Cardiac muscle cell (in vitro differentiated cells and primary cell): ENCODE results near the gene POLR1A. TPM values are rescaled to one million over a fixed set of nuclear protein-coding genes. Genes with fewer than 3 reads are reported as not detected.

Experiments
- DNase-seq, 2 donors: peaks; one replicate each; pipeline versions ENCODE4 v3.0.0 to v3.0.0-alpha.2; 2010 to 2017; ENCODE audit warnings: low read depth in 1 of 2, low spot score in 1 of 2
- H3K27ac ChIP-seq: fragments of 200-600 bp; sonication (generic); 2 replicates; pipeline ENCODE4 v1.5.1; 2016
- H3K27me3 ChIP-seq: fragments of 200-600 bp; sonication (generic); 2 replicates; pipeline ENCODE4 v1.6.0; 2016; ENCODE audit warnings: control low read depth
- H3K36me3 ChIP-seq: fragments of 200-600 bp; sonication (generic); 2 replicates; pipeline ENCODE4 v1.5.1; 2016; ENCODE audit warnings: control low read depth
- H3K4me1 ChIP-seq: fragments of 200-600 bp; sonication (generic); 2 replicates; pipeline ENCODE4 v1.8.1; 2017; ENCODE audit warnings: low read depth, mild to moderate bottlenecking, mixed run types
- H3K4me3 ChIP-seq: fragments of 200-600 bp; sonication (generic); 2 replicates; pipeline ENCODE4 v1.5.1; 2016; ENCODE audit warnings: mild to moderate bottlenecking
- H3K9me3 ChIP-seq: fragments of 200-600 bp; sonication (generic); 2 replicates; pipeline ENCODE4 v1.5.1; 2017; ENCODE audit warnings: low read depth, mild to moderate bottlenecking, control low read depth
- polyA plus RNA-seq: library from polyadenylated mRNA; unstranded; fragments of >200 nt; fragmentation: Nextera tagmentation; extraction: Ambion mirVana; gene quantifications from 2 replicates; pipeline ENCODE4 v1.2.1, GENCODE V29; 2016
- total RNA-seq: library from RNA; depleted of rRNA; stranded (reverse); fragments of >200 nt; gene quantifications from 2 replicates; pipeline ENCODE4 v1.2.3, GENCODE V29; 2016
- TF ChIP-seq, protein P1 (sequence below): IDR thresholded peaks from 2 replicates; pipeline ENCODE4 v1.5.1; 2012; ENCODE audit warnings: low read depth, mild to moderate bottlenecking, low read length

POLR1A gene
- total and polyA plus RNA-seq, 2 experiments from 2014 or later = 6.8 to 19.4 TPM

DNA sequence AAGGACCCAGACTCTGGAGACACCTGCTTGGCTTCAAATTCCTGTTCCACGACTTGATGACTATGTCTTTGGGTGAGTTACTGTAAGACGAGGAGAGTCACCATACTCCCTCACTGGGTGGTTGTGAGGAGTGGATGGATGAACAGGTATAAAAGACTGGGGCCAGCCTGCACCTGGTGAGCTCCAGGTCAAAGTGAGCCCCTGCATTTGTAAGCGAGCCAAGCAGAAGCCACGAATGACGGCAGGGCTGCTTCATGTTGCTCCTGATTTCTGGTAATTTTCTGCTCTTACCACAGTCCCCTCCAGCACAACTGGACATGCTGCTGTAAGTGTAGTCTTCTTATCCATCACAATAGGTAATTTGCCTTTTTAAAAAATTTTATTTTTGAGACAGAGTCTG lies 86.6 kb downstream of the POLR1A start:
- Histone ChIP-seq H3K27me3 (no peaks in the 10 kb centered on the region), H3K4me3 (no peak overlapping the region), H3K36me3 (no peaks in the 10 kb centered on the region), H3K9me3 (no peaks in the 10 kb centered on the region), H3K27ac (no peak overlapping the region), H3K4me1 (no peaks in the 10 kb centered on the region)
- no peak for DNase-seq
- TF ChIP-seq, protein P1, sequence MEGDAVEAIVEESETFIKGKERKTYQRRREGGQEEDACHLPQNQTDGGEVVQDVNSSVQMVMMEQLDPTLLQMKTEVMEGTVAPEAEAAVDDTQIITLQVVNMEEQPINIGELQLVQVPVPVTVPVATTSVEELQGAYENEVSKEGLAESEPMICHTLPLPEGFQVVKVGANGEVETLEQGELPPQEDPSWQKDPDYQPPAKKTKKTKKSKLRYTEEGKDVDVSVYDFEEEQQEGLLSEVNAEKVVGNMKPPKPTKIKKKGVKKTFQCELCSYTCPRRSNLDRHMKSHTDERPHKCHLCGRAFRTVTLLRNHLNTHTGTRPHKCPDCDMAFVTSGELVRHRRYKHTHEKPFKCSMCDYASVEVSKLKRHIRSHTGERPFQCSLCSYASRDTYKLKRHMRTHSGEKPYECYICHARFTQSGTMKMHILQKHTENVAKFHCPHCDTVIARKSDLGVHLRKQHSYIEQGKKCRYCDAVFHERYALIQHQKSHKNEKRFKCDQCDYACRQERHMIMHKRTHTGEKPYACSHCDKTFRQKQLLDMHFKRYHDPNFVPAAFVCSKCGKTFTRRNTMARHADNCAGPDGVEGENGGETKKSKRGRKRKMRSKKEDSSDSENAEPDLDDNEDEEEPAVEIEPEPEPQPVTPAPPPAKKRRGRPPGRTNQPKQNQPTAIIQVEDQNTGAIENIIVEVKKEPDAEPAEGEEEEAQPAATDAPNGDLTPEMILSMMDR = no peak

DNA sequence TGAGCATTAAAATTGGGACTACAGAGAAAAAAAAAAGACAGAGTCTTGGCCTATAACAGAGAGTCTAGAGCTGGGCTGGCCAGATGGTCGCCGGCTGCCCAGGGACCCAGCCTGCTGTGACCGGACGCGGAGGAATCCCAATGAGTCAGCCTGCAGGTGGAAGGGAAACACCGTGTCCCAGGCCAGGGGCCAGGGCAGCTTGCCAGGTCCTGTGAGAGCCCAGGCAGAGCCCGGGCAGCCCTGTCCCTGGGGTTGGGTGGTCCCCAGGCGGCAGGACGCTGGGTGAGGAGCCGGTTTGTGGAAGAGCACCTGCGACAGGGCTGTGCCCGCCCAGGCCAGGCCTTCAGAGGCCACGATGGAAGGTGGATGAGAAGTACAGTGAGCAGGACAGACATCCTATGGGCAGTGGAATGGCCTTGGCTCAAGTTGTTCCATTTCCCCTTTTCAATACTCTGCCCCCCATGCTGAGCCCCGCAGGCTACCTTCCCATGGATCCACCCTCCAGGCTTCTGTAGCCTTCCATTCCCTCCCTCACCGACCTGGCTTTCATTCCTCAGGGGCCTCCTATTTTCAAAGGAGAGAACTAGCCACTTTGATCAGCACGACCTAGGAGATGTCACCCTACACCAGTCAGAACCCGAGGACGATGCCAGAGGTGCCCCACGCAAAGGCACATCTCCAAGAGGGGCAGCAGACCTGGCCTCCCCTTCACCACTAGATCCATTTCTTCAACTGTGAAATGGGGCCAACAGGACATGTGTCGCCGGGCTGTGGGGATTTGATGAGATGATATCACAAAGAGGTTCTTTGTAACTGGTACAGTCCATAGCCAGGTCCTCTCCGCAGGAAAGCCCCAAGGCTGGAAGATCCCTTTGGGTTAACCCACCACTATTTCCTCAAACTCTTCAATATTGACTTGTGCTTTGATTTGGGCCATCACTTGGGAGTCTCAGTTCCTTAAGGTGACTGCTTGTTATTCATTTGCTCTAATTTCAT lies 87.5 kb downstream of the POLR1A start:
- H3K9me3 ChIP-seq = no peaks in the 10 kb centered on the region
- TF ChIP-seq, protein P1 = no peak
- DNase-seq = no peak
- no peaks in the 10 kb centered on the region for H3K27me3 ChIP-seq
- H3K36me3 ChIP-seq = no peaks in the 10 kb centered on the region
- H3K4me1 ChIP-seq = no peaks in the 10 kb centered on the region
- H3K27ac ChIP-seq = no peak overlapping the region
- H3K4me3 ChIP-seq = no peak overlapping the region

DNA sequence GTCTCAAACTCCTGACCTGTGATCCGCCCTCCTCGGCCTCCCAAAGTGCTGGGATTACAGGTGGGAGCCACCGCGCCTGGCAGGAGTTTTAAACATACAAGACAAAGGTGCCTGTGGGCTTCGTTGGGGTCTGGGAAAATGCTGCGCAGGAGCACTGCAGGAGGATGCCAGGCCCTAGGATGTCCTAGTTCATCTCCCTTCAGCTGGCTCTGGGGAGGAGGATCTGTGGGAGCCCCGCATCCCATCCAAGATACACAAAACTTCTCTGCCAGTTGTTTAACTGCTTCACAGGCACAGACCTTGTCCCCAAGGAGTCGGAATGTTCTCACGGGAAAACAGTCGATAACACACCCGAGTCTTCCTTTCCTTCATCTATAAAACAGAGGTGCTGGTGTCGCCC lies 89.1 kb downstream of the POLR1A start:
- no peaks in the 10 kb centered on the region for H3K9me3 ChIP-seq
- DNase-seq = no peak
- no peaks in the 10 kb centered on the region for H3K4me1 ChIP-seq
- no peaks in the 10 kb centered on the region for H3K36me3 ChIP-seq
- no peak overlapping the region for H3K4me3 ChIP-seq
- no peak overlapping the region for H3K27ac ChIP-seq
- H3K27me3 ChIP-seq = no peaks in the 10 kb centered on the region
- TF ChIP-seq, protein P1 = no peak

DNA sequence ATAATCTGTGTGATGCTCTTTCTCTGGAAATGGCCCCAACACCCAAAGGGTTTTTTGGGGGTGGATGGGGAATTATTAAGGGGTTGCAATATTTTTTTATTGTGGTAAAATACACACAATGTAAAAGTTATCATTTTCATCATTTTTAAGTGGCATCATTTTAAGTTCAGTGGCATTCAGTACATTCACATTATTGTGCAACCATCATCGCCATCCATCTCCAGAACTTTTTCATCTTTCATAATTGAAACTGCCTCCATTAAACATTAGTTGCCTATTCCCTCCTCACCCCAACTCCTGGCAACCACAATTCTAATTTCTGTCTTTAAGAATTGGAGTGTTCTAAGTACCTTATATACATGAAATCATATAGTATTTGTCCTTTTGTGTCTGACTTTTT lies 90.0 kb downstream of the POLR1A start:
- Histone ChIP-seq H3K27ac (no peak overlapping the region), H3K27me3 (no peaks in the 10 kb centered on the region), H3K4me1 (no peaks in the 10 kb centered on the region), H3K36me3 (no peaks in the 10 kb centered on the region), H3K9me3 (no peaks in the 10 kb centered on the region), H3K4me3 (no peak overlapping the region)
- TF ChIP-seq, protein P1 = no peak
- no peak for DNase-seq

DNA sequence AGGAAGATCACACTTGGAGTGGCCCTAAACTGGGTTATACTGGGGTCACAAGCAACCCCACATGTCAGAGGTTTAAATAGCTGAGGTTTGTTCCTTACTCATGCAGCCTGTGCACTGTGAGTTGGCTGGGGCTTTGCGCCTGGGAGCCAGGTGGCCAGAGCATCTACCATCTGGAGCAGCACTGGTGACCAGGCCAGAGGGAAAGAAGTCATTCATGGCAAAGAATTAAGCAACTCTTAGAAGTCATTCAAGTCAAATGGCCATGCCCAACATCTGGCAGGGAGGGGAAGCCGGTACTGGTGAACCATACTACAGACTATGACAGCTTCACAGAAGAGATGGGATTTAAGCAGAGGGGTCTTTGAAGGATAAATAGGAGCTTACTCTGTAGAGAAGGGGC lies 90.7 kb downstream of the POLR1A start:
- DNase-seq = no peak
- H3K27me3 ChIP-seq = no peaks in the 10 kb centered on the region
- H3K36me3 ChIP-seq = no peaks in the 10 kb centered on the region
- no peaks in the 10 kb centered on the region for H3K9me3 ChIP-seq
- TF ChIP-seq, protein P1 = no peak
- no peak overlapping the region for H3K4me3 ChIP-seq
- H3K4me1 ChIP-seq = no peaks in the 10 kb centered on the region
- H3K27ac ChIP-seq = no peak overlapping the region
